ENCODE results near the gene USP49. TPM values are rescaled to one million over a fixed set of nuclear protein-coding genes. Genes with fewer than 3 reads are reported as not detected.

Gene USP49
- total and polyA plus RNA-seq, 2 of the 13 experiments (the other 11 are each of a cell fraction or from before 2014, with no cell fraction given) = 2.9 to 4.3 TPM

DNA sequence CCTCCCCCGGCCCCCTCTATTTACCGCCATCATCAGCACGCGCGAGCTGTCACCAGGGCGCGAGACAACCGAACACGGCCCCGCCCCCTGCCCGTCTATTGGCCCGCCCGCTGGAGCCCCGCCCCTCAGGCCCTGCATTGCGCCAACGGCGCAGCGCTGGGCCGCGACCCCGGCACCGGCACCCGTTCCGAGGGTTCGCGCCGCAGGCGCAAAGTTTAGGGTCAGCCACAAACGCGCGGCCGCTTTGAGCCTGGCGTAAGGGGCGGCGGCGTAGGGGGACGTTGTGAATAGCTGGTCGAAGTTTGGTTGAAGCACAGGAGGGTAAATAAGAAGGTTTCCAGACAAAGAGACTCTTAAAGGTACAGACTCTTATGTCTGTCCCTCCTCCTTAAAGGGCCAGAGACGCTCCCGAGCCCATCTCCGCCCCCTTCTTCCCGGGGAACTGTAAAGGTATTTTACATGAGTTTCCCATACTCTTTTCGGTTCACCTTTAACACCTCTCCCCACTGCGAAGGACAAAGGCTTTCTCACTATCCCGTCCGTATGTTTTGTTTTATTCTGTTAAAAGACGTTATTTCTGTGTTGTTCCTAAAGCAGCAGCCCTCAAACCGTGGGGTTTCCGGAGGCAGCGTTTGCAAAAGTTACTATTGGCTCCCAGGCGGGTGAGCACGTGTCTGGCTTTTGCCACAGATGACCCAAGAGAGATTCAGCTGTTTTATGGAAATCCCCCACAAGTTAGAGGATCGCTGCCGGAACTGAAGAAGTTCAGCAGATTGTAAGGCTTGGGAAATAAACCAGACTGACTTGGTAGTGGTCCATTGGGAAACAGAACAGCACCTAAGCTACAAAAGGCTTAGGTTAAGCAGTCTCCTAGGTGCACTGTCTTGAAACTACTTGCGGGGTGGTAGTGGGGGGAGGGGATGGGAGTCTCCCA lies at the start of gene USP49 (continued):
- TF ChIP-seq, protein P1, sequence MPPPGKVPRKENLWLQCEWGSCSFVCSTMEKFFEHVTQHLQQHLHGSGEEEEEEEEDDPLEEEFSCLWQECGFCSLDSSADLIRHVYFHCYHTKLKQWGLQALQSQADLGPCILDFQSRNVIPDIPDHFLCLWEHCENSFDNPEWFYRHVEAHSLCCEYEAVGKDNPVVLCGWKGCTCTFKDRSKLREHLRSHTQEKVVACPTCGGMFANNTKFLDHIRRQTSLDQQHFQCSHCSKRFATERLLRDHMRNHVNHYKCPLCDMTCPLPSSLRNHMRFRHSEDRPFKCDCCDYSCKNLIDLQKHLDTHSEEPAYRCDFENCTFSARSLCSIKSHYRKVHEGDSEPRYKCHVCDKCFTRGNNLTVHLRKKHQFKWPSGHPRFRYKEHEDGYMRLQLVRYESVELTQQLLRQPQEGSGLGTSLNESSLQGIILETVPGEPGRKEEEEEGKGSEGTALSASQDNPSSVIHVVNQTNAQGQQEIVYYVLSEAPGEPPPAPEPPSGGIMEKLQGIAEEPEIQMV (CRISPR knock-in tag; IDR thresholded peaks at IDR 0.05; ENCODE audit: low read depth) = peak; percentile 11; the same call in 1 of the 2 replicates
- TF ChIP-seq, protein P2, sequence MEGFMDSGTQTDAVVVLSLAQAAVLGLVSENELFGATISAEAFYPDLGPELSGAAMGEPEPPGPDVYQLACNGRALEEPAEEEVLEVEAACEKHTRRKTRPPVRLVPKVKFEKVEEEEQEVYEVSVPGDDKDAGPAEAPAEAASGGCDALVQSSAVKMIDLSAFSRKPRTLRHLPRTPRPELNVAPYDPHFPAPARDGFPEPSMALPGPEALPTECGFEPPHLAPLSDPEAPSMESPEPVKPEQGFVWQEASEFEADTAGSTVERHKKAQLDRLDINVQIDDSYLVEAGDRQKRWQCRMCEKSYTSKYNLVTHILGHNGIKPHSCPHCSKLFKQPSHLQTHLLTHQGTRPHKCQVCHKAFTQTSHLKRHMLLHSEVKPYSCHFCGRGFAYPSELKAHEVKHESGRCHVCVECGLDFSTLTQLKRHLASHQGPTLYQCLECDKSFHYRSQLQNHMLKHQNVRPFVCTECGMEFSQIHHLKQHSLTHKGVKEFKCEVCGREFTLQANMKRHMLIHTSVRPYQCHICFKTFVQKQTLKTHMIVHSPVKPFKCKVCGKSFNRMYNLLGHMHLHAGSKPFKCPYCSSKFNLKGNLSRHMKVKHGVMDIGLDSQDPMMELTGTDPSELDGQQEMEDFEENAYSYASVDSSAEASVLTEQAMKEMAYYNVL (CRISPR knock-in tag; IDR thresholded peaks at IDR 0.05; ENCODE audit: borderline replicate concordance) = no peak
- TF ChIP-seq ZNF644 (CRISPR knock-in tag; IDR thresholded peaks at IDR 0.05; ENCODE audit: low read depth) (no peak), ZBTB8A (CRISPR knock-in tag; IDR thresholded peaks at IDR 0.05; ENCODE audit: borderline replicate concordance, low read depth) (no peak), NFE2 (CRISPR knock-in tag; IDR thresholded peaks at IDR 0.05) (no peak), POLR2AphosphoS5 (IDR thresholded peaks at IDR 0.05; ENCODE audit: low read depth, low read length) (peak; percentile 44; the same call in 1 of the 2 replicates), ZNF678 (CRISPR knock-in tag; IDR thresholded peaks at IDR 0.05) (no peak), ARNTL (CRISPR knock-in tag; IDR thresholded peaks at IDR 0.05) (peak; percentile 41; the same call in 1 of the 2 replicates), ZNF703 (CRISPR knock-in tag; IDR thresholded peaks at IDR 0.05; ENCODE audit: borderline replicate concordance) (no peak), KDM5A (IDR thresholded peaks at IDR 0.05; ENCODE audit: borderline replicate concordance, low read length) (peak; percentile 66; the same call in 1 of the 2 replicates), MLLT10 (CRISPR knock-in tag; IDR thresholded peaks at IDR 0.05) (no peak), LCORL (IDR thresholded peaks at IDR 0.05) (no peak), LCORL (CRISPR knock-in tag; IDR thresholded peaks at IDR 0.05) (peak; percentile 49), DMAP1 (CRISPR knock-in tag; IDR thresholded peaks at IDR 0.05) (peak; percentile 61; the same call in 1 of the 2 replicates), SP1 (IDR thresholded peaks at IDR 0.05) (no peak), SP1 (CRISPR knock-in tag; IDR thresholded peaks at IDR 0.05) (peak; percentile 79), NONO (IDR thresholded peaks at IDR 0.05) (no peak), NONO (CRISPR knock-in tag; conservative IDR thresholded peaks at IDR 0.05) (peak; percentile 47; the same call in 1 of the 2 replicates)
- TF ChIP-seq, protein P3, sequence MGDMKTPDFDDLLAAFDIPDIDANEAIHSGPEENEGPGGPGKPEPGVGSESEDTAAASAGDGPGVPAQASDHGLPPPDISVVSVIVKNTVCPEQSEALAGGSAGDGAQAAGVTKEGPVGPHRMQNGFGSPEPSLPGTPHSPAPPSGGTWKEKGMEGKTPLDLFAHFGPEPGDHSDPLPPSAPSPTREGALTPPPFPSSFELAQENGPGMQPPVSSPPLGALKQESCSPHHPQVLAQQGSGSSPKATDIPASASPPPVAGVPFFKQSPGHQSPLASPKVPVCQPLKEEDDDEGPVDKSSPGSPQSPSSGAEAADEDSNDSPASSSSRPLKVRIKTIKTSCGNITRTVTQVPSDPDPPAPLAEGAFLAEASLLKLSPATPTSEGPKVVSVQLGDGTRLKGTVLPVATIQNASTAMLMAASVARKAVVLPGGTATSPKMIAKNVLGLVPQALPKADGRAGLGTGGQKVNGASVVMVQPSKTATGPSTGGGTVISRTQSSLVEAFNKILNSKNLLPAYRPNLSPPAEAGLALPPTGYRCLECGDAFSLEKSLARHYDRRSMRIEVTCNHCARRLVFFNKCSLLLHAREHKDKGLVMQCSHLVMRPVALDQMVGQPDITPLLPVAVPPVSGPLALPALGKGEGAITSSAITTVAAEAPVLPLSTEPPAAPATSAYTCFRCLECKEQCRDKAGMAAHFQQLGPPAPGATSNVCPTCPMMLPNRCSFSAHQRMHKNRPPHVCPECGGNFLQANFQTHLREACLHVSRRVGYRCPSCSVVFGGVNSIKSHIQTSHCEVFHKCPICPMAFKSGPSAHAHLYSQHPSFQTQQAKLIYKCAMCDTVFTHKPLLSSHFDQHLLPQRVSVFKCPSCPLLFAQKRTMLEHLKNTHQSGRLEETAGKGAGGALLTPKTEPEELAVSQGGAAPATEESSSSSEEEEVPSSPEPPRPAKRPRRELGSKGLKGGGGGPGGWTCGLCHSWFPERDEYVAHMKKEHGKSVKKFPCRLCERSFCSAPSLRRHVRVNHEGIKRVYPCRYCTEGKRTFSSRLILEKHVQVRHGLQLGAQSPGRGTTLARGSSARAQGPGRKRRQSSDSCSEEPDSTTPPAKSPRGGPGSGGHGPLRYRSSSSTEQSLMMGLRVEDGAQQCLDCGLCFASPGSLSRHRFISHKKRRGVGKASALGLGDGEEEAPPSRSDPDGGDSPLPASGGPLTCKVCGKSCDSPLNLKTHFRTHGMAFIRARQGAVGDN (CRISPR knock-in tag; IDR thresholded peaks at IDR 0.05) = peak; percentile 77
